Endothelial cell of umbilical vein (primary cell): ENCODE data around the gene CD46. TPM values are rescaled to one million over a fixed set of nuclear protein-coding genes. Genes with fewer than 3 reads are reported as not detected.

ENCODE experiments used
- BruUV-seq: library from RNA; stranded (reverse); fragments of 400-500 nt; replicated peaks from 2 replicates; lab custom pipeline; 2021; lab: Mats Ljungman, UMichigan
- CTCF ChIA-PET: fragments of 300-600, 350-600 bp; sonication (Branson Sonifier 250); formaldehyde crosslinking; loops from one replicate; lab custom pipeline; 2021; ENCODE audit warnings: antibody characterized with exemption, inconsistent platforms; lab: Charles Lee
- POLR2A ChIA-PET: fragments of 300-600, 350-600 bp; sonication (Branson Sonifier 250); formaldehyde crosslinking; loops from one replicate; lab custom pipeline; 2021; ENCODE audit warnings: antibody characterized with exemption, inconsistent platforms; lab: Charles Lee
- DNase-seq: peaks from one replicate; pipeline ENCODE4 v3.0.0-alpha.2; 2011; ENCODE audit warnings: low read depth, low spot score
- FAIRE-seq: peaks from 2 replicates; lab custom pipeline; 2011; peaks lifted over from hg19 to GRCh38; lab: Jason Lieb, UNC
- H2AFZ ChIP-seq: 2 replicates; pipeline ENCODE4 v1.6.0; 2012; ENCODE audit warnings: low read depth, low read length, control low read depth, inconsistent platforms
- H3K27ac ChIP-seq: 2 replicates; pipeline ENCODE4 v1.5.1; 2011; ENCODE audit warnings: low read depth, mild to moderate bottlenecking, control low read depth, low read length, moderate library complexity; ENCODE audit not compliant: insufficient read depth
- H3K27me3 ChIP-seq, 2 experiments: 2 replicates each; pipeline versions ENCODE4 v1.6.0 to v1.6.1; 2011; ENCODE audit warnings: low read length in 2 of 2, mixed read lengths in 1 of 2; ENCODE audit not compliant: control insufficient read depth in 2 of 2, insufficient read depth in 2 of 2
- H3K36me3 ChIP-seq, 2 experiments: 2 replicates in 1 of 2; 3 replicates in 1 of 2; pipeline ENCODE4 v1.5.1; 2011; ENCODE audit warnings: low read length in 2 of 2, mild to moderate bottlenecking in 1 of 2, moderate library complexity in 1 of 2; ENCODE audit not compliant: control insufficient read depth in 2 of 2, insufficient read depth in 2 of 2; ENCODE audit errors: extremely low read depth in 1 of 2
- H3K4me1 ChIP-seq: 3 replicates; pipeline ENCODE4 v1.5.1; 2011; ENCODE audit warnings: mild to moderate bottlenecking, low read length; ENCODE audit not compliant: control insufficient read depth, insufficient read depth; ENCODE audit errors: extremely low read depth
- H3K4me2 ChIP-seq: 2 replicates; pipeline ENCODE4 v1.6.1; 2011; ENCODE audit warnings: low read length, control low read depth, mixed read lengths; ENCODE audit not compliant: insufficient read depth
- H3K4me3 ChIP-seq, 3 experiments: fragments of 200-600 bp in 1 of 3; sonication (generic), shearing (Covaris generic) in 1 of 3; replicated peaks in 1 of 3; 2 replicates each; pipeline ENCODE4 v1.5.1; 2011 to 2016; ENCODE audit warnings: control low read depth in 3 of 3, low read length in 3 of 3, mild to moderate bottlenecking in 2 of 3, inconsistent platforms in 1 of 3, low read depth in 1 of 3, moderate library complexity in 1 of 3; ENCODE audit not compliant: insufficient read depth in 1 of 3
- H3K79me2 ChIP-seq: 2 replicates; pipeline ENCODE4 v1.6.0; 2012; ENCODE audit warnings: low read length, inconsistent platforms; ENCODE audit not compliant: control insufficient read depth, insufficient read depth
- H3K9ac ChIP-seq: replicated peaks from 2 replicates; pipeline ENCODE3; 2011; ENCODE audit warnings: low read length, control low read depth; ENCODE audit not compliant: insufficient read depth; ENCODE audit errors: extremely low read depth
- H3K9me1 ChIP-seq: replicated peaks from 3 replicates; pipeline ENCODE4 v1.6.0; 2011; ENCODE audit warnings: mild to moderate bottlenecking, low read length; ENCODE audit not compliant: control insufficient read depth, insufficient read depth; ENCODE audit errors: extremely low read depth
- H3K9me3 ChIP-seq: replicated peaks from 2 replicates; pipeline ENCODE4 v1.5.1; 2012; ENCODE audit warnings: low read length, inconsistent platforms; ENCODE audit not compliant: control insufficient read depth, insufficient read depth
- H4K20me1 ChIP-seq: replicated peaks from 2 replicates; pipeline ENCODE3; 2011; ENCODE audit warnings: mild to moderate bottlenecking, low read length; ENCODE audit not compliant: control insufficient read depth, insufficient read depth; ENCODE audit errors: extremely low read depth
- EZH2 ChIP-seq: IDR thresholded peaks from 2 replicates; pipeline ENCODE4 v1.6.1; 2012; ENCODE audit warnings: borderline replicate concordance, low read depth, mild to moderate bottlenecking, moderate library complexity, low read length, inconsistent platforms; ENCODE audit not compliant: severe bottlenecking
- FOS ChIP-seq: IDR thresholded peaks from 2 replicates; pipeline ENCODE4 v1.6.1; 2011; ENCODE audit warnings: mild to moderate bottlenecking, low read length, moderate library complexity, borderline replicate concordance; ENCODE audit not compliant: insufficient read depth
- GATA2 ChIP-seq: IDR thresholded peaks from 2 replicates; pipeline ENCODE4 v1.7.0; 2011; ENCODE audit warnings: low read depth, mild to moderate bottlenecking, moderate library complexity, mixed read lengths, low read length; ENCODE audit not compliant: insufficient read length, insufficient read depth
- MYC ChIP-seq: IDR thresholded peaks from one replicate; pipeline ENCODE4 v1.6.1; 2011; ENCODE audit warnings: mild to moderate bottlenecking, low read depth, low read length
- POLR2A ChIP-seq: IDR thresholded peaks from 2 replicates; pipeline ENCODE4 v1.6.1; 2012; ENCODE audit warnings: low read depth, mild to moderate bottlenecking, control low read depth, low read length
- POLR2AphosphoS5 ChIP-seq: IDR thresholded peaks from 2 replicates; pipeline ENCODE4 v1.6.1; 2012; ENCODE audit warnings: low read depth, mild to moderate bottlenecking, control low read depth, low read length, moderate library complexity; ENCODE audit not compliant: insufficient read depth
- dilution Hi-C: fragments of 300-500 bp; cut with MboI; formaldehyde crosslinking; loops from one replicate; pipeline ENCODE4 v1.15.0; 2019; ENCODE audit warnings: low sequenced_read_pairs; ENCODE audit not compliant: extremely low pct_ligation_motif_present
- intact Hi-C: fragments of 100-400 bp; cut with micrococcal nuclease; formaldehyde crosslinking; loops from one replicate; pipeline ENCODE4 v1.10.0; 2022
- polyA plus RNA-seq, 4 experiments: library from polyadenylated mRNA; depleted of rRNA in 3 of 4; stranded (reverse) in 3 of 4; unstranded in 1 of 4; fragments of >200 nt; gene quantifications; 2 replicates each; pipeline versions ENCODE4 v1.2.1 to v1.2.3, GENCODE V29; 2011 to 2012; ENCODE audit warnings: missing spikeins in 1 of 4
- total RNA-seq: library from RNA; stranded (reverse); gene quantifications from 2 replicates; pipeline ENCODE4 v1.2.3, GENCODE V29; 2021
- TF ChIP-seq, protein P1 (sequence below), 2 donors: IDR thresholded peaks; 1 replicate in 1 of 2; 2 replicates in 1 of 2; pipeline ENCODE4 v1.5.1; 2011; ENCODE audit warnings: low read length in 2 of 2, mild to moderate bottlenecking in 2 of 2, moderate library complexity in 2 of 2, control low read depth in 1 of 2, inconsistent platforms in 1 of 2, low read depth in 1 of 2; ENCODE audit not compliant: insufficient read depth in 1 of 2; ENCODE audit errors: extremely low read depth in 1 of 2

CD46 gene
- total and polyA plus RNA-seq, 2 donors (not counting 3 experiments of a cell fraction or from before 2014, with no cell fraction given): 134 to 256 TPM

DNA sequence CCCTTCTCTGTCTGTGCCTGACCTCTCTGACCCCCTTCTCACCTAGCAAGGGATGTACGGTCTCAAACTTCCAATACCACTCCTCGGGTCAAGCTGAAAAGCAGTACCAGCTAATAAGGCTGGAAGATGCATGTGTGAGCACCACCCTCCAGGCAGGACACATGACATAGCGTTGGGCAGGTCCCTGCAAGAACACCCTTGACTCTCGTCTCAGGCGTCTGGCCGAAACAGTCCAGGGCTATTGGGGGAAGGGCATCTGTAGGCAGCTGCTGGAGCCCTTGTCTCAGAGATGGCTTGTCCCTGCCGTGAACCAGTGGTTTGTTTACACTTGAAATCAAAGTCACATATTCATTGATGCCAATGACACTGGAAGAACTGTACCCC, 56.5 kb downstream of the CD46 start:
- Histone ChIP-seq H3K36me3 (peaks cover 0 to 26% of the 10 kb centered on the region in 2 experiments), H3K9me1 (no peaks in the 10 kb centered on the region), H3K9ac (no peak overlapping the region), H3K9me3 (no peaks in the 10 kb centered on the region), H4K20me1 (no peaks in the 10 kb centered on the region), H3K27ac (no peak overlapping the region), H3K4me3 (no peak overlapping the region), H3K4me1 (peaks cover 28% of the 10 kb centered on the region), H3K4me2 (no peak overlapping the region), H2AFZ (no peak overlapping the region), H3K27me3 (no peaks in the 10 kb centered on the region), H3K79me2 (peaks cover 3% of the 10 kb centered on the region)
- dilution Hi-C loops (no loop called here), intact Hi-C loops (no loop called here)
- FAIRE-seq (no peak), DNase-seq (no peak)
- no TSS peak for BruUV-seq
- POLR2A ChIA-PET: no interaction called here
- no peak for TF ChIP-seq POLR2A
- TF ChIP-seq, protein P1, sequence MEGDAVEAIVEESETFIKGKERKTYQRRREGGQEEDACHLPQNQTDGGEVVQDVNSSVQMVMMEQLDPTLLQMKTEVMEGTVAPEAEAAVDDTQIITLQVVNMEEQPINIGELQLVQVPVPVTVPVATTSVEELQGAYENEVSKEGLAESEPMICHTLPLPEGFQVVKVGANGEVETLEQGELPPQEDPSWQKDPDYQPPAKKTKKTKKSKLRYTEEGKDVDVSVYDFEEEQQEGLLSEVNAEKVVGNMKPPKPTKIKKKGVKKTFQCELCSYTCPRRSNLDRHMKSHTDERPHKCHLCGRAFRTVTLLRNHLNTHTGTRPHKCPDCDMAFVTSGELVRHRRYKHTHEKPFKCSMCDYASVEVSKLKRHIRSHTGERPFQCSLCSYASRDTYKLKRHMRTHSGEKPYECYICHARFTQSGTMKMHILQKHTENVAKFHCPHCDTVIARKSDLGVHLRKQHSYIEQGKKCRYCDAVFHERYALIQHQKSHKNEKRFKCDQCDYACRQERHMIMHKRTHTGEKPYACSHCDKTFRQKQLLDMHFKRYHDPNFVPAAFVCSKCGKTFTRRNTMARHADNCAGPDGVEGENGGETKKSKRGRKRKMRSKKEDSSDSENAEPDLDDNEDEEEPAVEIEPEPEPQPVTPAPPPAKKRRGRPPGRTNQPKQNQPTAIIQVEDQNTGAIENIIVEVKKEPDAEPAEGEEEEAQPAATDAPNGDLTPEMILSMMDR (IDR thresholded peaks at IDR 0.05; ENCODE audit: extremely low read depth in 1 of 2, insufficient read depth in 1 of 2, low read depth in 1 of 2, low read length in 2 of 2): no peak
- no peak for TF ChIP-seq POLR2AphosphoS5
- TF ChIP-seq EZH2: no peak
- TF ChIP-seq GATA2: no peak
- TF ChIP-seq MYC: no peak
- TF ChIP-seq FOS: no peak
- CTCF ChIA-PET: interaction anchor here (3.9 kb wide), 1 partner anchor 11 kb away, joined by 25 read pairs; no protein-coding TSS in a partner anchor
